ENCODE results near the gene ZNF474.

ZNF474 gene

GRCh38 chr5:122142480-122143164 is 13.3 kb downstream of the ZNF474 start:
- no peak overlapping the region for H3K4me3 ChIP-seq (ENCODE audit: low read depth, low read length)
- DNase-seq (ENCODE audit: low read depth), result peak; percentile 58
- TF ChIP-seq CTCF (conservative IDR thresholded peaks at IDR 0.05; ENCODE audit: low read depth, low read length), result no peak

DNA sequence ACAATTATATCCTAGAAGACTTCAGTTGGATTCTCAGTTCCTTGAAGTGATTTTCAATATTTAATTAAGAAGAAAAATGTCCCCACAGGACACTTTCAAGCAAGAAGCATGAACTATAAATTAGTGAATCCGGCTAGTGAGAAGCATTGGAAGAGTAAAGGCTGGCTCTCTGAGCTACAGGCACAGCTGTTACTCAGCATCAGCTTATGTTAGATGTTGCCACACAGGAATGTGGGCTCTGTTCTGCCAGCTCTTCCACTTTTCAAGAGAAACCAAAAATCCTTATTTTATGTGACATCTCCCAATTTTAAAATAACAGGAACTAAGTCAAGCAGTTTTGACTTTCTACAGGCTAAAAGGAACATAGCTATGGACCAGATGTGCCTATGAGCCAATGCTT is 14.9 kb downstream of the ZNF474 start:
- H3K4me3 ChIP-seq (ENCODE audit: low read depth, low read length), result no peak overlapping the region
- no peak for TF ChIP-seq CTCF (conservative IDR thresholded peaks at IDR 0.05; ENCODE audit: low read depth, low read length)
- no peak for DNase-seq (ENCODE audit: low read depth)

DNA sequence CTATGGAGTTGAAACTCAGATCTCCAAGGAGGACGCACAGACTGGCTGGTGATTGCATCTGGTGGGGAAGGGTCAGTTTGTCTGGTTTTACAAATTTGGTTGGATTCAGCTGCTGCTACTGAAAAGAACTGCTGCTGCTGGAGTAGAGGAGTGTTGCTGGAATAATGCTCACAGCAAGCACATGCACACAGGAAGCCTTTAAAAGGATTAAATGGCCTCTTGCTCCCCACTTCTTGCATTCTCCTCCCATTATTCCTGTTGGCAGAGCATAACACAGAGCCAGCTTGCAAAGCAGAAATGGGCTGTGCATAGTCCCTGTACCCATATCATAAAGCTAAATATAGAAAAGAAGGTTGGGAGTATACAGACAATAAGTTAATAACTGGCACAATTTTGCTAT is 16.6 kb downstream of the ZNF474 start:
- TF ChIP-seq CTCF (conservative IDR thresholded peaks at IDR 0.05; ENCODE audit: low read depth, low read length), result no peak
- no peak for DNase-seq (ENCODE audit: low read depth)
- H3K4me3 ChIP-seq (ENCODE audit: low read depth, low read length), result no peak overlapping the region

GRCh38 chr5:122149321-122150090 is 20.2 kb downstream of the ZNF474 start:
- no peak for DNase-seq (ENCODE audit: low read depth)
- no peak for TF ChIP-seq CTCF (conservative IDR thresholded peaks at IDR 0.05; ENCODE audit: low read depth, low read length)
- no peak overlapping the region for H3K4me3 ChIP-seq (ENCODE audit: low read depth, low read length)

- TF ChIP-seq CTCF (conservative IDR thresholded peaks at IDR 0.05; ENCODE audit: low read depth, low read length), result no peak
- DNase-seq (ENCODE audit: low read depth), result peak; percentile 69
- no peak overlapping the region for H3K4me3 ChIP-seq (ENCODE audit: low read depth, low read length)
Measured at GRCh38 chr5:122150215-122150614, 20.9 kb downstream of the ZNF474 start.

- peak; percentile 95 for DNase-seq (ENCODE audit: low read depth)
- no peak overlapping the region for H3K4me3 ChIP-seq (ENCODE audit: low read depth, low read length)
- no peak for TF ChIP-seq CTCF (conservative IDR thresholded peaks at IDR 0.05; ENCODE audit: low read depth, low read length)
Measured at GRCh38 chr5:122151640-122152039, 22.3 kb downstream of the ZNF474 start.
